ENCODE results near the gene PNPLA5. TPM values are rescaled to one million over a fixed set of nuclear protein-coding genes. Genes with fewer than 3 reads are reported as not detected.
A peak's percentile ranks its signal among the peaks of the same experiment; 100 is the strongest.

The PNPLA5 gene
- total and polyA plus RNA-seq, 8 donors, result not detected

DNA sequence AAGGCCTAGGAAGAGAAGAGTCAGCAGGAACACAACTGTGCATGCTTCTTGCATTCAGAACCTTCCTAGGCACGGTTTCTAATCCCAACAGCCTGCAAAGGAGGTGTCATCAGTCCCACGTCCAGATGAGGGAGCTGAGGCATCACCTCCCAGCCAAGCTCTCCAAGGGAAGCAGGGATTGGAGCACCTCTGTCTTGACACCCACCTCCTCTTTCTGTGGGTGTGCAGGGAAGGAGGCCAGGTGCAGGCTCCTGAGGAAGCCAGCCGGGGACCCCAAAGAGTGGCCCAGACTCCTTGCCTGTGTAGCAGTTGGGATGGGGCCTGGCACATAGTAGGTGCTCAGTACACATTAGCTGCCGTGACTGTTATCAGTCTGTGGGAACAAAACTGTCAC is 2.0 kb downstream of the PNPLA5 start:
- DNase-seq (peak in 1 of 6 donors; percentile 21), ATAC-seq (no peak)

DNA sequence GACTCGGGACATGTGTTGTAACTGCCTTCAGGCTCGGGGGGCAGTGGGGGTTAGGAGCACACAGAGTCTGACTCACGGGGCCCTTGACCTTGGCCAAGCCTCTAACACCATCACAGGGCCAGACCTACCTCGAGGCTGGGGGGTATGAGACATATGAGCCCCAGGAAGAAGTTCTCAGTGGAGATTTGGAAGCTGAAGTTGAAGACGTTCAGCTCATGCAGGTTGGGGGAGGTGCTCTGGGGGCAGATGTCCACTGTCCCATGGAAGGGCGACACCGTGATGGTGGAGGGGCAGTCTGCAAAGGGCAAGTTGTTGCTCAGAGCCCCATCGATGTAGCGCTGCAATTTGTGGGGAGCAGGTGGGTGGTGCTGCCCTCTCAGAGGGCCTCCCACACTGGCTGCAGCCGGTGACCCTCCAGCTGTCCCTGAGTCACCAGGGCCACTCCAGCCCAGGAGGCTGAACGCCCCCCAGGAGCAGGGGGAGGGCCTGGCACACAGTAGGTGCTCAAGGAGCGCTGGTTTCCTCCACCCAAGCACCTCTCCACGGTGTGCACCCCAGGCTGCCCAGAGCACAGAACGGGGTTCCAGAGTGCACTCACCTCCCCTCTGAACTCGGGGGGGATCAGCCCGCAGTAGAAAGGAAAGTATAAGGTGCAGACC is 2.5 kb downstream of the PNPLA5 start:
- ATAC-seq, result no peak
- H3K27me3 ChIP-seq, result peaks cover 0 to 26% (median 3%) of the 10 kb centered on the region in 4 donors
- intact Hi-C loops (cut with DNase I), result no loop called here

More for the DNA sequence above, 2.0 kb downstream of the PNPLA5 start:
- no peak overlapping the region for H3K4me3 ChIP-seq
- H3K27ac ChIP-seq, result no peak overlapping the region
- H3K4me1 ChIP-seq, result no peaks in the 10 kb centered on the region
- intact Hi-C loops (cut with DNase I), result no loop called here
- no peaks in the 10 kb centered on the region for H3K36me3 ChIP-seq
- 31 to 35% methylated on average over 4 of the region's 4 CpGs for WGBS, 2 donors
- no peak for FAIRE-seq
- TF ChIP-seq, protein P1, sequence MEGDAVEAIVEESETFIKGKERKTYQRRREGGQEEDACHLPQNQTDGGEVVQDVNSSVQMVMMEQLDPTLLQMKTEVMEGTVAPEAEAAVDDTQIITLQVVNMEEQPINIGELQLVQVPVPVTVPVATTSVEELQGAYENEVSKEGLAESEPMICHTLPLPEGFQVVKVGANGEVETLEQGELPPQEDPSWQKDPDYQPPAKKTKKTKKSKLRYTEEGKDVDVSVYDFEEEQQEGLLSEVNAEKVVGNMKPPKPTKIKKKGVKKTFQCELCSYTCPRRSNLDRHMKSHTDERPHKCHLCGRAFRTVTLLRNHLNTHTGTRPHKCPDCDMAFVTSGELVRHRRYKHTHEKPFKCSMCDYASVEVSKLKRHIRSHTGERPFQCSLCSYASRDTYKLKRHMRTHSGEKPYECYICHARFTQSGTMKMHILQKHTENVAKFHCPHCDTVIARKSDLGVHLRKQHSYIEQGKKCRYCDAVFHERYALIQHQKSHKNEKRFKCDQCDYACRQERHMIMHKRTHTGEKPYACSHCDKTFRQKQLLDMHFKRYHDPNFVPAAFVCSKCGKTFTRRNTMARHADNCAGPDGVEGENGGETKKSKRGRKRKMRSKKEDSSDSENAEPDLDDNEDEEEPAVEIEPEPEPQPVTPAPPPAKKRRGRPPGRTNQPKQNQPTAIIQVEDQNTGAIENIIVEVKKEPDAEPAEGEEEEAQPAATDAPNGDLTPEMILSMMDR (IDR thresholded peaks at IDR 0.05), result no peak
- no peaks in the 10 kb centered on the region for H3K9me3 ChIP-seq
- peaks cover 0 to 26% (median 3%) of the 10 kb centered on the region in 4 donors for H3K27me3 ChIP-seq

DNA sequence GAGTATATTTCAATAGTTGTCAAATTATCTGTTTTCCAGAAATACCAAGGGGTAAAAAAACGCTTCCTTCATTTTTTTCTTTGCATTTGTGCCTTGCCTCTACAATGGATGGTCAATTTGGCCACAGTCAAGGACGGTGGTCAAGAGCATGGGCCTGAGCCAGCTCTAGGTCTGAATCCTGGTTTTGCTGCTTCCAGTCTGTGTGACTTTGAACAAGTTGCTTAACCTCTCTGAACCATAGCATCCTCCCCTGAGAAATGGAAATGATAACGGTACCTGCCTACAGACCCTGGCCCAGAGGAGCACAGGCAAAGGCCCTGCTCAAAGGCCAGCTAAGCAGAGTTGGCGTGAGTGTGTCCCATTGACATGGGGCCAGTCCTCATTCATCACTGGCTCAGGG is 3.1 kb downstream of the PNPLA5 start:
- no peaks in the 10 kb centered on the region for H3K4me1 ChIP-seq
- no peak for ATAC-seq
- H3K9me3 ChIP-seq, result no peaks in the 10 kb centered on the region
- 52 to 63% methylated on average over 4 of the region's 4 CpGs for WGBS, 2 donors
- H3K36me3 ChIP-seq, result no peaks in the 10 kb centered on the region
- DNase-seq, result peak in 1 of 6 donors; percentile 5
- H3K27me3 ChIP-seq, result peaks cover 0 to 26% (median 3%) of the 10 kb centered on the region in 4 donors
- no peak overlapping the region for H3K4me3 ChIP-seq
- no peak overlapping the region for H3K27ac ChIP-seq
- intact Hi-C loops (cut with DNase I), result no loop called here
- TF ChIP-seq, protein P1 (IDR thresholded peaks at IDR 0.05), result no peak
- FAIRE-seq, result no peak

More for the DNA sequence above, 2.5 kb downstream of the PNPLA5 start:
- peak in 1 of 6 donors; percentile 24 for DNase-seq
- Histone ChIP-seq H3K27ac (no peak overlapping the region), H3K36me3 (no peaks in the 10 kb centered on the region), H3K4me1 (no peaks in the 10 kb centered on the region), H3K9me3 (no peaks in the 10 kb centered on the region), H3K4me3 (no peak overlapping the region)
- TF ChIP-seq, protein P1 (IDR thresholded peaks at IDR 0.05), result no peak
- no peak for FAIRE-seq
- 40 to 52% methylated on average over 16 of the region's 16 CpGs for WGBS, 2 donors

DNA sequence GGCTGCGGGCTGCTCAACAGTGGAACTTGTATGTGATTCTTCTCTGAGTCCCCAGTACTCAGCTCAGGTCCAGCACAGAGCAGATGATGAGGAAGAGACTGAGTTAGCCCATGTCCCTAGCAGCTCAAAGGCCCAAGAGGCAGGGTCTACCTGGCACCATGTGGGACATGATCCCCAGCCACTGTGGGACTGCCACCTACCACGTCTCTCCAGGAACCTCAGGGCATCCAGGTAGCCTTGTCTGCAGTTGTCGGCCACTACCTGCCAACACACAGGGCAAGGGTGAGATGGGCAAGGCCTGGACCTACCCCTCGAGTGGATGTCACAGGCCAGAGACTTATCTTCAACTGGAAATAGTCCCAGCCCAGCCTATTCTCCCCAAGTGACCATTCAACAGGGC is 4.4 kb downstream of the PNPLA5 start:
- TF ChIP-seq, protein P1 (IDR thresholded peaks at IDR 0.05), result no peak
- Histone ChIP-seq H3K27ac (no peak overlapping the region), H3K9me3 (no peaks in the 10 kb centered on the region), H3K4me3 (no peak overlapping the region), H3K36me3 (no peaks in the 10 kb centered on the region), H3K4me1 (no peaks in the 10 kb centered on the region), H3K27me3 (peaks cover 0 to 26% (median 3%) of the 10 kb centered on the region in 4 donors)
- DNase-seq (no peak), FAIRE-seq (no peak), ATAC-seq (no peak)
- WGBS, 2 donors, result 49 to 56% methylated on average over 4 of the region's 4 CpGs
- intact Hi-C loops (cut with DNase I), result no loop called here

DNA sequence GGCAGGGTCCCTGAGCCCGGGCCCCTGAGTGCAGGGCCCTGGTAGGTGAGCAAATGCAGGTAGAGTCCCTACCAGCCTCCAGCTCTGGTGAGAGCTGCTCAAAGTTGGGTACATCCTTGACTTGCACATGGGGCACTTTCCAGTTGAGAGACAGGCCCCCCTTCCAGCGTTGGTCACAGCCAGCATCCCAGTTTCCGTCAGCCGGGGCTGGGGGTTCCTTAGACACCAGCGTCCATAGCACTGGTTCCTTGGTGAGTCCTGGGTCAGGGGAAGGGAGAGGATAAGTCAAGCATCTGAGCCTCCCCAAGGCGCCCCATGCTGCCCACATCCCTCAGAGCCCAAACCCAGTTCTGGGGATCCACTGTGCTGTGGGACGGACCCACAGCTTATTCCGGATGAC is 5.6 kb downstream of the PNPLA5 start:
- Histone ChIP-seq H3K9me3 (no peaks in the 10 kb centered on the region), H3K4me3 (no peak overlapping the region), H3K27me3 (peaks cover 0 to 17% (median 0%) of the 10 kb centered on the region in 4 donors), H3K4me1 (no peaks in the 10 kb centered on the region), H3K27ac (no peak overlapping the region), H3K36me3 (no peaks in the 10 kb centered on the region)
- 38 to 61% methylated on average over 8 of the region's 8 CpGs for WGBS, 2 donors
- DNase-seq, result peak in 1 of 6 donors; percentile 28
- TF ChIP-seq, protein P1 (IDR thresholded peaks at IDR 0.05), result no peak
- ATAC-seq, result no peak
- intact Hi-C loops (cut with DNase I), result no loop called here
- FAIRE-seq, result no peak

Data from pancreas (tissue), 10 donors.